H9 (cell line): ENCODE measurements around the gene OR6Y1. TPM values are rescaled to one million over a fixed set of nuclear protein-coding genes. Genes with fewer than 3 reads are reported as not detected.

Experiments used
- DNase-seq: peaks from one replicate; pipeline ENCODE4 v3.0.0-alpha.2; 2017
- H2AFZ ChIP-seq: one replicate; pipeline ENCODE4 v1.6.1; 2013; ENCODE audit warnings: mild to moderate bottlenecking, low read length, control low read depth, moderate library complexity
- H2AK5ac ChIP-seq: 2 replicates; pipeline ENCODE4 v1.6.1; 2013; ENCODE audit warnings: low read length, control low read depth, mixed read lengths; ENCODE audit not compliant: insufficient read length
- H2BK120ac ChIP-seq: one replicate; pipeline ENCODE4 v1.6.1; 2013; ENCODE audit warnings: low read depth, mild to moderate bottlenecking, low read length, control low read depth, inconsistent platforms; ENCODE audit not compliant: poor library complexity, severe bottlenecking
- H2BK12ac ChIP-seq: 2 replicates; pipeline ENCODE4 v1.6.1; 2013; ENCODE audit warnings: low read length, control low read depth, mixed read lengths, low read depth; ENCODE audit not compliant: insufficient read length
- H2BK15ac ChIP-seq: 2 replicates; pipeline ENCODE4 v1.6.1; 2013; ENCODE audit warnings: low read depth, low read length, control low read depth
- H2BK20ac ChIP-seq: one replicate; pipeline ENCODE4 v1.6.1; 2013; ENCODE audit warnings: low read depth, mild to moderate bottlenecking, low read length, control low read depth, inconsistent platforms; ENCODE audit not compliant: poor library complexity, severe bottlenecking
- H2BK5ac ChIP-seq: 2 replicates; pipeline ENCODE4 v1.6.1; 2013; ENCODE audit warnings: low read length, control low read depth, mixed read lengths; ENCODE audit not compliant: insufficient read length
- H3K14ac ChIP-seq: 2 replicates; pipeline ENCODE4 v1.6.1; 2013; ENCODE audit warnings: low read length, control low read depth; ENCODE audit not compliant: insufficient read depth
- H3K18ac ChIP-seq: 2 replicates; pipeline ENCODE4 v1.6.1; 2013; ENCODE audit warnings: low read depth, mild to moderate bottlenecking, mixed read lengths, low read length, control low read depth; ENCODE audit not compliant: insufficient read length
- H3K23ac ChIP-seq: 2 replicates; pipeline ENCODE4 v1.6.1; 2013; ENCODE audit warnings: low read length, control low read depth, mixed read lengths, low read depth; ENCODE audit not compliant: insufficient read length
- H3K23me2 ChIP-seq: 2 replicates; pipeline ENCODE4 v1.6.1; 2013; ENCODE audit warnings: low read depth, mild to moderate bottlenecking, mixed read lengths, low read length, control low read depth; ENCODE audit not compliant: insufficient read length, poor library complexity, severe bottlenecking
- H3K27ac ChIP-seq: 2 replicates; pipeline ENCODE4 v1.5.1; 2013; ENCODE audit warnings: low read length, control low read depth, mixed read lengths, low read depth; ENCODE audit not compliant: insufficient read length
- H3K27me3 ChIP-seq: 2 replicates; pipeline ENCODE4 v1.6.1; 2013; ENCODE audit warnings: low read length, control low read depth, inconsistent platforms; ENCODE audit not compliant: insufficient read depth
- H3K4ac ChIP-seq: 2 replicates; pipeline ENCODE4 v1.6.1; 2013; ENCODE audit warnings: low read depth, mild to moderate bottlenecking, control low read depth, inconsistent platforms, low read length, moderate library complexity
- H3K4me1 ChIP-seq: 2 replicates; pipeline ENCODE4 v1.6.1; 2013; ENCODE audit warnings: low read length, control low read depth, inconsistent platforms; ENCODE audit not compliant: insufficient read depth
- H3K4me2 ChIP-seq: 2 replicates; pipeline ENCODE4 v1.6.1; 2013; ENCODE audit warnings: low read length, control low read depth, mixed read lengths; ENCODE audit not compliant: insufficient read length, insufficient read depth
- H3K56ac ChIP-seq: 2 replicates; pipeline ENCODE4 v1.6.1; 2013; ENCODE audit warnings: low read depth, mild to moderate bottlenecking, mixed read lengths, low read length, control low read depth; ENCODE audit not compliant: insufficient read length
- H3K79me1 ChIP-seq: 2 replicates; pipeline ENCODE4 v1.6.1; 2013; ENCODE audit warnings: low read depth, mild to moderate bottlenecking, moderate library complexity, low read length, control low read depth, inconsistent platforms; ENCODE audit not compliant: insufficient read depth, poor library complexity, severe bottlenecking
- H3K79me2 ChIP-seq: 2 replicates; pipeline ENCODE4 v1.6.1; 2013; ENCODE audit warnings: low read length, control low read depth, inconsistent platforms; ENCODE audit not compliant: insufficient read depth
- H3K9ac ChIP-seq: 2 replicates; pipeline ENCODE4 v1.6.1; 2013; ENCODE audit warnings: low read length, control low read depth, mixed read lengths; ENCODE audit not compliant: insufficient read length; ENCODE audit errors: extremely low read depth
- H3K9me3 ChIP-seq: one replicate; pipeline ENCODE4 v1.6.1; 2013; ENCODE audit warnings: low read depth, low read length, inconsistent platforms; ENCODE audit not compliant: control insufficient read depth
- H3T11ph ChIP-seq: one replicate; pipeline ENCODE4 v1.6.1; 2013; ENCODE audit warnings: mild to moderate bottlenecking, low read length, control low read depth, inconsistent platforms
- H4K20me1 ChIP-seq: one replicate; pipeline ENCODE4 v1.6.1; 2013; ENCODE audit not compliant: control insufficient read depth, insufficient read length, insufficient read depth
- H4K5ac ChIP-seq: 2 replicates; pipeline ENCODE4 v1.6.1; 2013; ENCODE audit warnings: low read depth, mild to moderate bottlenecking, mixed read lengths, low read length, control low read depth; ENCODE audit not compliant: insufficient read length
- H4K8ac ChIP-seq: replicated peaks from 2 replicates; pipeline ENCODE4 v1.6.1; 2013; ENCODE audit warnings: low read length, control low read depth, mixed read lengths, low read depth; ENCODE audit not compliant: insufficient read length
- H4K91ac ChIP-seq: 2 replicates; pipeline ENCODE4 v1.6.1; 2013; ENCODE audit warnings: low read depth, mild to moderate bottlenecking, moderate library complexity, mixed read lengths, low read length, control low read depth; ENCODE audit not compliant: insufficient read length
- H3K27ac Mint-ChIP-seq, 3 experiments: 2 replicates in 2 of 3; 3 replicates in 1 of 3; pipeline ENCODE4 v1.8.0; 2020 to 2021; ENCODE audit warnings: mixed read lengths in 3 of 3, mild to moderate bottlenecking in 1 of 3, moderate library complexity in 1 of 3
- H3K27me3 Mint-ChIP-seq: 2 replicates; pipeline ENCODE4 v1.8.0; 2021; ENCODE audit warnings: low read depth, mild to moderate bottlenecking, moderate library complexity, mixed read lengths
- H3K36me3 Mint-ChIP-seq, 3 experiments: 2 replicates in 2 of 3; 3 replicates in 1 of 3; pipeline ENCODE4 v1.8.0; 2020 to 2021; ENCODE audit warnings: low read depth in 3 of 3, mixed read lengths in 3 of 3; ENCODE audit not compliant: insufficient read depth in 1 of 3
- H3K4me1 Mint-ChIP-seq, 2 experiments: 2 replicates each; pipeline ENCODE4 v1.8.0; 2020; ENCODE audit warnings: mixed read lengths in 2 of 2
- H3K4me3 Mint-ChIP-seq, 2 experiments: 2 replicates in 1 of 2; 3 replicates in 1 of 2; pipeline ENCODE4 v1.8.0; 2020 to 2021; ENCODE audit warnings: mild to moderate bottlenecking in 2 of 2, mixed read lengths in 2 of 2, moderate library complexity in 1 of 2
- H3K9me3 Mint-ChIP-seq, 2 experiments: 2 replicates in 1 of 2; 3 replicates in 1 of 2; pipeline ENCODE4 v1.8.0; 2020; ENCODE audit warnings: mild to moderate bottlenecking in 2 of 2, mixed read lengths in 2 of 2, moderate library complexity in 1 of 2
- CTCF ChIP-seq: fragments of 200-600 bp; sonication (generic); conservative IDR thresholded peaks from 3 replicates; pipeline ENCODE4 v1.8.0; 2021; ENCODE audit warnings: antibody characterized with exemption, mild to moderate bottlenecking
- WGBS: extraction: QIAGEN DNeasy Blood & Tissue Kit; methylation state at CpG from one replicate; pipeline ENCODE4 v1.1.7; 2013; ENCODE audit warnings: missing lambda C conversion rate, low lambda C conversion rate, mixed read lengths; ENCODE audit not compliant: insufficient read length; ENCODE audit errors: extremely low coverage; 5-methylcytosine and 5-hydroxymethylcytosine counted together
- long read RNA-seq: library from polyadenylated mRNA; unstranded; transcript quantifications from one replicate; pipeline ENCODE4 v2.0.0, GENCODE V29; 2020
- total RNA-seq: library from RNA; stranded (reverse); gene quantifications from 2 replicates; pipeline ENCODE4 v1.2.1, GENCODE V29; 2021

OR6Y1 gene
- total RNA-seq = not detected in 2 replicates
- long read RNA-seq = 0 reads

GRCh38 chr1:158554352-158554751 lies at the start of gene OR6Y1:
TSS of gene OR6Y1 (minus strand) at chr1:158554405. CDS start at chr1:158548105, 6,300 bp downstream.
- Histone ChIP-seq H2BK120ac (no peak within 1 kb of the TSS), H3K23me2 (no peaks in the 10 kb centered on the region), H3K79me2 (no peaks in the 10 kb centered on the region), H2BK15ac (no peak within 1 kb of the TSS), H3K27me3 (no peaks in the 10 kb centered on the region), H2AK5ac (no peak within 1 kb of the TSS), H3K23ac (no peak within 1 kb of the TSS), H2BK20ac (no peak within 1 kb of the TSS), H3K4me1 (no peaks in the 10 kb centered on the region), H3K18ac (no peak within 1 kb of the TSS), H3T11ph (no peak within 1 kb of the TSS), H4K5ac (no peak within 1 kb of the TSS), H3K9me3 (no peaks in the 10 kb centered on the region), H2BK5ac (no peak within 1 kb of the TSS), H4K20me1 (no peaks in the 10 kb centered on the region), H3K79me1 (no peaks in the 10 kb centered on the region), H3K9ac (no peak within 1 kb of the TSS), H4K8ac (no peak within 1 kb of the TSS), H3K4me2 (no peak within 1 kb of the TSS), H3K14ac (no peak within 1 kb of the TSS), H3K56ac (no peak within 1 kb of the TSS), H3K4ac (no peak within 1 kb of the TSS), H2BK12ac (no peak within 1 kb of the TSS), H2AFZ (no peak within 1 kb of the TSS), H3K27ac (no peak within 1 kb of the TSS), H4K91ac (no peak within 1 kb of the TSS)
- no peaks in the 10 kb centered on the region for H3K9me3 Mint-ChIP-seq
- no peaks in the 10 kb centered on the region for H3K36me3 Mint-ChIP-seq
- WGBS = no CpG with 5 or more reads among the region's 3 CpGs
- no peak within 1 kb of the TSS; a peak in 1 of 7 replicates for H3K27ac Mint-ChIP-seq
- no peak for DNase-seq
- TF ChIP-seq CTCF = no peak
- H3K4me3 Mint-ChIP-seq = no peak within 1 kb of the TSS
- H3K27me3 Mint-ChIP-seq = no peaks in the 10 kb centered on the region
- no peaks in the 10 kb centered on the region for H3K4me1 Mint-ChIP-seq
